ENCODE measurements around the gene FBXW8. TPM values are rescaled to one million over a fixed set of nuclear protein-coding genes. Genes with fewer than 3 reads are reported as not detected.

Gene FBXW8
- total RNA-seq, 5 donors from 2014 or later (not counting 1 experiment from before 2014, with no cell fraction given): 10.7 to 17.9 (median 13.0) TPM

- WGBS (ENCODE audit: insufficient coverage): 88% methylated on average over 2 of the region's 5 CpGs
- H3K4me1 ChIP-seq (ENCODE audit: control insufficient read depth in 1 of 2, extremely low read depth in 1 of 2, insufficient read depth in 2 of 2, low read length in 2 of 2): no peaks in the 10 kb centered on the region
- H3K27ac Mint-ChIP-seq: no peak overlapping the region
- H3K27me3 Mint-ChIP-seq: no peaks in the 10 kb centered on the region
- peaks cover 0 to 6% (median 0%) of the 10 kb centered on the region in 3 donors for H3K4me1 Mint-ChIP-seq
- no peak overlapping the region for H3K4me3 ChIP-seq (ENCODE audit: control insufficient read depth in 1 of 2, extremely low read depth in 1 of 2, low read length in 1 of 2)
- CTCF ChIA-PET: no interaction called here
- POLR2A ChIA-PET: no interaction called here
- no peaks in the 10 kb centered on the region for H3K9me3 Mint-ChIP-seq
- no peak for DNase-seq
- no peak overlapping the region for H3K4me3 Mint-ChIP-seq
- no peak for ATAC-seq (replicated peaks in 1 of 4)
- no peak overlapping the region for H3K27ac ChIP-seq (ENCODE audit: low read length)
- no peaks in the 10 kb centered on the region for H3K27me3 ChIP-seq (replicated peaks in 1 of 2; ENCODE audit: control insufficient read depth in 2 of 2, extremely low read depth in 1 of 2, insufficient read depth in 2 of 2, low read length in 1 of 2)
- peaks cover 3 to 39% of the 10 kb centered on the region in 2 donors for H3K36me3 ChIP-seq (ENCODE audit: control insufficient read depth in 2 of 2, extremely low read depth in 1 of 2, insufficient read depth in 1 of 2, low read length in 1 of 2)
- no peaks in the 10 kb centered on the region for H3K9me3 ChIP-seq
- H3K36me3 Mint-ChIP-seq: peaks cover 71% of the 10 kb centered on the region
These were observed 58.2 kb downstream of the FBXW8 start for GRCh38 chr12:116968986-116969385.

GRCh38 chr12:116969615-116970585 lies 59.1 kb downstream of the FBXW8 start:
- no peak overlapping the region for H3K4me3 ChIP-seq (ENCODE audit: control insufficient read depth in 1 of 2, extremely low read depth in 1 of 2, low read length in 1 of 2)
- H3K9me3 ChIP-seq: no peaks in the 10 kb centered on the region
- DNase-seq: no peak
- POLR2A ChIA-PET: no interaction called here
- CTCF ChIA-PET: no interaction called here
- peaks cover 3 to 32% of the 10 kb centered on the region in 2 donors for H3K36me3 ChIP-seq (ENCODE audit: control insufficient read depth in 2 of 2, extremely low read depth in 1 of 2, insufficient read depth in 1 of 2, low read length in 1 of 2)
- Mint-ChIP-seq H3K4me3 (no peak overlapping the region), H3K36me3 (peaks cover 67% of the 10 kb centered on the region), H3K27ac (no peak overlapping the region), H3K9me3 (no peaks in the 10 kb centered on the region), H3K4me1 (peaks cover 0 to 2% (median 0%) of the 10 kb centered on the region in 3 donors), H3K27me3 (no peaks in the 10 kb centered on the region)
- H3K4me1 ChIP-seq (ENCODE audit: control insufficient read depth in 1 of 2, extremely low read depth in 1 of 2, insufficient read depth in 2 of 2, low read length in 2 of 2): no peaks in the 10 kb centered on the region
- no peak overlapping the region for H3K27ac ChIP-seq (ENCODE audit: low read length)
- WGBS (ENCODE audit: insufficient coverage): 94% methylated on average over 22 of the region's 30 CpGs
- H3K27me3 ChIP-seq (replicated peaks in 1 of 2; ENCODE audit: control insufficient read depth in 2 of 2, extremely low read depth in 1 of 2, insufficient read depth in 2 of 2, low read length in 1 of 2): no peaks in the 10 kb centered on the region
- ATAC-seq (replicated peaks in 1 of 4): no peak

DNA sequence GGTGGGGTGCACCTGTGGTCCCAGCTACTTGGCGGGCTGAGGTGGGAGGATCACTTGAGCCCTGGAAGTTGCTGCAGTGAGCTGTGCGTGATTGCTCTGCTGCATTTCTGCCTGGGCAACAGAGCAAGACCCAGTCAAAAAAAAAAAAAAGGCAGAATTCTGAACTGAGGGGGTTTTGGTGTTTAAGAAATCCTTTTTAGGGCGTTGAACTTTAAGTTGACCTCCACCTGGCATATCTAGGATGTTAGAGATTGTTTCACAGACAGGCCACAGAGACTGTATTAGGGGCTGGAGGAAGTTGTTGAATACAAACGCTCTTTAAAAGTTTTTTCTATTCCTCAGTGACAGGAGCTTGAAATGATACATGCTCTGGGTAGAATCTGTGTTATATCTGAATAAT lies 60.5 kb downstream of the FBXW8 start:
- Mint-ChIP-seq H3K9me3 (no peaks in the 10 kb centered on the region), H3K4me1 (no peaks in the 10 kb centered on the region)
- CTCF ChIA-PET: no interaction called here

DNA sequence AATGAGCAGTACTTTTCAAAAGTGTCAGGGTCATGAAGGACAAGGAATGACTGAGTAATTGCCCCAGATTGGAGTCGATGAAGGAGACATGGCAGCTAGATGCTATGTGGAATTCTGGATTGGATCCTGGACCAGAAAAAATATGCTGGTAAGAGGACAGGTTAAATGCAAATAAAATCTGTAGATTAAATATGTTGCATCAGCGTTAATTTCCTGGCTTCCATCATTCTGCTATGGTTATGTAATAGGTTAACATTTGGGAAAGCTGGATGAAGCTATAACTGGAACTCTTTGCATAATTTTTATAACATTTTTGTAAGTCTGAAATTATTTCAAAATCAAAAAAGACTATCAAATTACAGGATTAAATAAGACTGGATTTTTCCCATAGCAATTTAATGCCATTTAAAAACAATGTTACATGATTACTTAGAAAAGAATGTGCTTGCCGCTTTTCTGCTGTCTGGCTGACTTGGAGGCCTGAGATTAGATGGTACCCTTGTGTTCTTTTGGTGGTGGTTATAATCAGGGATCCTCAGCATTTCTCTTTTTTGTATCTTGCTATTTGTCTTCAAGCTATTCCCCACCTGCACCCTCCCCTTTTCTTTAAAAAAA lies 65.1 kb downstream of the FBXW8 start:
- POLR2A ChIA-PET: no interaction called here
- no peak overlapping the region for H3K27ac Mint-ChIP-seq
- DNase-seq: no peak
- no peaks in the 10 kb centered on the region for H3K9me3 Mint-ChIP-seq
- no peak overlapping the region for H3K27ac ChIP-seq (ENCODE audit: low read length)
- no peaks in the 10 kb centered on the region for H3K4me1 Mint-ChIP-seq
- 100% methylated on average over 1 of the region's 3 CpGs for WGBS (ENCODE audit: insufficient coverage)
- ATAC-seq (replicated peaks in 1 of 4): no peak
- H3K36me3 ChIP-seq (ENCODE audit: control insufficient read depth in 2 of 2, extremely low read depth in 1 of 2, insufficient read depth in 1 of 2, low read length in 1 of 2): peaks cover 0 to 12% of the 10 kb centered on the region in 2 donors
- H3K36me3 Mint-ChIP-seq: peaks cover 36% of the 10 kb centered on the region
- no peaks in the 10 kb centered on the region for H3K27me3 ChIP-seq (replicated peaks in 1 of 2; ENCODE audit: control insufficient read depth in 2 of 2, extremely low read depth in 1 of 2, insufficient read depth in 2 of 2, low read length in 1 of 2)
- CTCF ChIA-PET: interaction anchor here in 1 of 2 donors (0.7 kb wide), 1 partner anchor 11 kb away, joined by 6 read pairs; no protein-coding TSS in a partner anchor
- no peak overlapping the region for H3K4me3 Mint-ChIP-seq
- H3K9me3 ChIP-seq: no peaks in the 10 kb centered on the region
- no peaks in the 10 kb centered on the region for H3K27me3 Mint-ChIP-seq
- no peak overlapping the region for H3K4me3 ChIP-seq (ENCODE audit: control insufficient read depth in 1 of 2, extremely low read depth in 1 of 2, low read length in 1 of 2)
- H3K4me1 ChIP-seq (ENCODE audit: control insufficient read depth in 1 of 2, extremely low read depth in 1 of 2, insufficient read depth in 2 of 2, low read length in 2 of 2): no peaks in the 10 kb centered on the region

More for the DNA sequence above, 60.5 kb downstream of the FBXW8 start:
- Histone ChIP-seq H3K27ac (ENCODE audit: low read length) (no peak overlapping the region), H3K27me3 (replicated peaks in 1 of 2; ENCODE audit: control insufficient read depth in 2 of 2, extremely low read depth in 1 of 2, insufficient read depth in 2 of 2, low read length in 1 of 2) (no peaks in the 10 kb centered on the region), H3K9me3 (no peaks in the 10 kb centered on the region), H3K4me1 (ENCODE audit: control insufficient read depth in 1 of 2, extremely low read depth in 1 of 2, insufficient read depth in 2 of 2, low read length in 2 of 2) (no peaks in the 10 kb centered on the region), H3K4me3 (ENCODE audit: control insufficient read depth in 1 of 2, extremely low read depth in 1 of 2, low read length in 1 of 2) (no peak overlapping the region), H3K36me3 (ENCODE audit: control insufficient read depth in 2 of 2, extremely low read depth in 1 of 2, insufficient read depth in 1 of 2, low read length in 1 of 2) (peaks cover 3 to 25% of the 10 kb centered on the region in 2 donors)
- peaks cover 58% of the 10 kb centered on the region for H3K36me3 Mint-ChIP-seq
- no peak overlapping the region for H3K4me3 Mint-ChIP-seq
- ATAC-seq (replicated peaks in 1 of 4) (no peak), DNase-seq (no peak)
- WGBS (ENCODE audit: insufficient coverage): 96% methylated on average over 3 of the region's 4 CpGs
- H3K27ac Mint-ChIP-seq: no peak overlapping the region
- H3K27me3 Mint-ChIP-seq: no peaks in the 10 kb centered on the region
- POLR2A ChIA-PET: no interaction called here

GRCh38 chr12:116977465-116978380 lies 67.0 kb downstream of the FBXW8 start:
- Histone ChIP-seq H3K27ac (ENCODE audit: low read length) (no peak overlapping the region), H3K9me3 (no peaks in the 10 kb centered on the region), H3K36me3 (ENCODE audit: control insufficient read depth in 2 of 2, extremely low read depth in 1 of 2, insufficient read depth in 1 of 2, low read length in 1 of 2) (peaks cover 0 to 8% of the 10 kb centered on the region in 2 donors), H3K4me1 (ENCODE audit: control insufficient read depth in 1 of 2, extremely low read depth in 1 of 2, insufficient read depth in 2 of 2, low read length in 2 of 2) (no peaks in the 10 kb centered on the region), H3K27me3 (replicated peaks in 1 of 2; ENCODE audit: control insufficient read depth in 2 of 2, extremely low read depth in 1 of 2, insufficient read depth in 2 of 2, low read length in 1 of 2) (no peaks in the 10 kb centered on the region), H3K4me3 (ENCODE audit: control insufficient read depth in 1 of 2, extremely low read depth in 1 of 2, low read length in 1 of 2) (no peak overlapping the region)
- ChIA-PET POLR2A (no interaction called here), CTCF (interaction anchor here in 1 of 2 donors (0.5 kb wide), 1 partner anchor 276 kb away, joined by 3 read pairs; no protein-coding TSS in a partner anchor)
- H3K4me1 Mint-ChIP-seq: no peaks in the 10 kb centered on the region
- H3K9me3 Mint-ChIP-seq: no peaks in the 10 kb centered on the region
- H3K4me3 Mint-ChIP-seq: no peak overlapping the region
- DNase-seq (no peak), ATAC-seq (replicated peaks in 1 of 4) (no peak)
- H3K27me3 Mint-ChIP-seq: no peaks in the 10 kb centered on the region
- peaks cover 30% of the 10 kb centered on the region for H3K36me3 Mint-ChIP-seq
- 100% methylated on average over 8 of the region's 13 CpGs for whole genome bisulfite sequencing (ENCODE audit: insufficient coverage)
- H3K27ac Mint-ChIP-seq: no peak overlapping the region

All from T-cell (primary cell).